Ishikawa (cell line): ENCODE data around the gene FBXO7.

Source experiments
- CEBPB ChIP-seq: IDR thresholded peaks from 2 replicates; pipeline ENCODE4 v1.6.1; 2012
- CREB1 ChIP-seq: IDR thresholded peaks from 2 replicates; pipeline ENCODE4 v1.6.1; 2012; ENCODE audit warnings: low read depth
- EGR1 ChIP-seq: IDR thresholded peaks from 2 replicates; pipeline ENCODE4 v1.6.1; 2012
- EP300 ChIP-seq: IDR thresholded peaks from 2 replicates; pipeline ENCODE4 v1.6.1; 2012; ENCODE audit warnings: borderline replicate concordance
- FOXM1 ChIP-seq: IDR thresholded peaks from 2 replicates; pipeline ENCODE4 v1.6.1; 2012; ENCODE audit warnings: low read depth, borderline replicate concordance
- MAX ChIP-seq: IDR thresholded peaks from 2 replicates; pipeline ENCODE4 v1.6.1; 2012
- TAF1 ChIP-seq: IDR thresholded peaks from 2 replicates; pipeline ENCODE4 v1.6.1; 2012; ENCODE audit warnings: low read depth, mild to moderate bottlenecking
- TEAD4 ChIP-seq: IDR thresholded peaks from 2 replicates; pipeline ENCODE4 v1.6.1; 2012
- USF1 ChIP-seq: IDR thresholded peaks from 2 replicates; pipeline ENCODE4 v1.6.1; 2012
- YY1 ChIP-seq: IDR thresholded peaks from 2 replicates; pipeline ENCODE4 v1.6.1; 2012; ENCODE audit warnings: low read depth
- ZBTB7A ChIP-seq: IDR thresholded peaks from 2 replicates; pipeline ENCODE4 v1.6.1; 2012; ENCODE audit warnings: low read depth
- TF ChIP-seq, protein P1 (sequence below): IDR thresholded peaks from 2 replicates; pipeline ENCODE4 v1.6.1; 2012; ENCODE audit warnings: low read depth, mild to moderate bottlenecking

- no peak for TF ChIP-seq EGR1
- TF ChIP-seq ZBTB7A = no peak
- no peak for TF ChIP-seq TAF1
- no peak for TF ChIP-seq USF1
- no peak for TF ChIP-seq MAX
- no peak for TF ChIP-seq CREB1
- TF ChIP-seq FOXM1 = no peak
- no peak for TF ChIP-seq TEAD4
- TF ChIP-seq CEBPB = no peak
- TF ChIP-seq, protein P1, sequence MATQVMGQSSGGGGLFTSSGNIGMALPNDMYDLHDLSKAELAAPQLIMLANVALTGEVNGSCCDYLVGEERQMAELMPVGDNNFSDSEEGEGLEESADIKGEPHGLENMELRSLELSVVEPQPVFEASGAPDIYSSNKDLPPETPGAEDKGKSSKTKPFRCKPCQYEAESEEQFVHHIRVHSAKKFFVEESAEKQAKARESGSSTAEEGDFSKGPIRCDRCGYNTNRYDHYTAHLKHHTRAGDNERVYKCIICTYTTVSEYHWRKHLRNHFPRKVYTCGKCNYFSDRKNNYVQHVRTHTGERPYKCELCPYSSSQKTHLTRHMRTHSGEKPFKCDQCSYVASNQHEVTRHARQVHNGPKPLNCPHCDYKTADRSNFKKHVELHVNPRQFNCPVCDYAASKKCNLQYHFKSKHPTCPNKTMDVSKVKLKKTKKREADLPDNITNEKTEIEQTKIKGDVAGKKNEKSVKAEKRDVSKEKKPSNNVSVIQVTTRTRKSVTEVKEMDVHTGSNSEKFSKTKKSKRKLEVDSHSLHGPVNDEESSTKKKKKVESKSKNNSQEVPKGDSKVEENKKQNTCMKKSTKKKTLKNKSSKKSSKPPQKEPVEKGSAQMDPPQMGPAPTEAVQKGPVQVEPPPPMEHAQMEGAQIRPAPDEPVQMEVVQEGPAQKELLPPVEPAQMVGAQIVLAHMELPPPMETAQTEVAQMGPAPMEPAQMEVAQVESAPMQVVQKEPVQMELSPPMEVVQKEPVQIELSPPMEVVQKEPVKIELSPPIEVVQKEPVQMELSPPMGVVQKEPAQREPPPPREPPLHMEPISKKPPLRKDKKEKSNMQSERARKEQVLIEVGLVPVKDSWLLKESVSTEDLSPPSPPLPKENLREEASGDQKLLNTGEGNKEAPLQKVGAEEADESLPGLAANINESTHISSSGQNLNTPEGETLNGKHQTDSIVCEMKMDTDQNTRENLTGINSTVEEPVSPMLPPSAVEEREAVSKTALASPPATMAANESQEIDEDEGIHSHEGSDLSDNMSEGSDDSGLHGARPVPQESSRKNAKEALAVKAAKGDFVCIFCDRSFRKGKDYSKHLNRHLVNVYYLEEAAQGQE = no peak
- no peak for TF ChIP-seq YY1
- TF ChIP-seq EP300 = no peak
Observed at GRCh38 chr22:32492111-32492510, 17.5 kb downstream of the FBXO7 start.
